Esophagus muscularis mucosa (tissue), 3 donors: ENCODE measurements around the gene CRYBA1.

Experiments used
- POLR2A ChIP-seq: fragments of 450-650 bp; IDR thresholded peaks from one replicate; pipeline ENCODE4 v1.6.1; 2017; ENCODE audit warnings: antibody characterized with exemption, moderate library complexity, mild to moderate bottlenecking, low read depth
- TF ChIP-seq, protein P1 (sequence below), 3 experiments: fragments of 200-600 bp in 2 of 3; fragments of 450-650 bp in 1 of 3; sonication (generic) in 2 of 3; IDR thresholded peaks; one replicate each; pipeline ENCODE4 v1.5.1; 2017 to 2019; ENCODE audit warnings: antibody characterized with exemption in 3 of 3, mild to moderate bottlenecking in 2 of 3, moderate library complexity in 1 of 3

DNA sequence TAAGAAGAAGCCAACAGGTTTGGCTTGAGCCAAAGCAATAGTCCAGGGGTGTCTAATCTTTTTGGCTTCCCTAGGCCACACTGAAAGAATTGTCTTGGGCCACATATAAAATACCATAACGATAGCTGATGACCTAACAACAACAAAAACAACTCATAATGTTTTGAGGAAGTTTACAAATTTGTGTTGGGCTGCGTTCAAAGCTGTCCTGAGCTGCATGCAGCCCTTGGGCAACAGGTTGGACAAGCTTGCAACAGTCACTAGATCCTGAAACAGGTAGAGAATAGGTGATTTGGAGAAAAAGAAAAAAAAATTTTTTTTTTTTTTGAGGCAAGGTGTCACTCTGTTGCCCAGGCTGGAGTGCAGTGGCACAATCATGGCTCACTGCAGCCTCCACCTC lies 4.5 kb downstream of the CRYBA1 start:
- TF ChIP-seq POLR2A, result no peak
- TF ChIP-seq, protein P1, sequence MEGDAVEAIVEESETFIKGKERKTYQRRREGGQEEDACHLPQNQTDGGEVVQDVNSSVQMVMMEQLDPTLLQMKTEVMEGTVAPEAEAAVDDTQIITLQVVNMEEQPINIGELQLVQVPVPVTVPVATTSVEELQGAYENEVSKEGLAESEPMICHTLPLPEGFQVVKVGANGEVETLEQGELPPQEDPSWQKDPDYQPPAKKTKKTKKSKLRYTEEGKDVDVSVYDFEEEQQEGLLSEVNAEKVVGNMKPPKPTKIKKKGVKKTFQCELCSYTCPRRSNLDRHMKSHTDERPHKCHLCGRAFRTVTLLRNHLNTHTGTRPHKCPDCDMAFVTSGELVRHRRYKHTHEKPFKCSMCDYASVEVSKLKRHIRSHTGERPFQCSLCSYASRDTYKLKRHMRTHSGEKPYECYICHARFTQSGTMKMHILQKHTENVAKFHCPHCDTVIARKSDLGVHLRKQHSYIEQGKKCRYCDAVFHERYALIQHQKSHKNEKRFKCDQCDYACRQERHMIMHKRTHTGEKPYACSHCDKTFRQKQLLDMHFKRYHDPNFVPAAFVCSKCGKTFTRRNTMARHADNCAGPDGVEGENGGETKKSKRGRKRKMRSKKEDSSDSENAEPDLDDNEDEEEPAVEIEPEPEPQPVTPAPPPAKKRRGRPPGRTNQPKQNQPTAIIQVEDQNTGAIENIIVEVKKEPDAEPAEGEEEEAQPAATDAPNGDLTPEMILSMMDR (IDR thresholded peaks at IDR 0.05), result no peak
